HEK293 (cell line): ENCODE measurements around the gene RRAS.

Experiments
- CTCF ChIP-seq: fragments of 450-650 bp; formaldehyde crosslinking; IDR thresholded peaks from 2 replicates; pipeline ENCODE4 v1.5.1; 2016; ENCODE audit warnings: missing biosample characterization, missing genetic modification characterization
- KLF8 ChIP-seq: fragments of 450-650 bp; formaldehyde crosslinking; IDR thresholded peaks from 2 replicates; pipeline ENCODE4 v1.5.1; 2016; ENCODE audit warnings: missing biosample characterization, missing genetic modification characterization
- KLF9 ChIP-seq: fragments of 450-650 bp; formaldehyde crosslinking; IDR thresholded peaks from 2 replicates; pipeline ENCODE4 v1.5.1; 2016; ENCODE audit warnings: missing biosample characterization, missing genetic modification characterization, low read depth
- SP3 ChIP-seq: fragments of 450-650 bp; formaldehyde crosslinking; IDR thresholded peaks from 2 replicates; pipeline ENCODE4 v1.5.1; 2016; ENCODE audit warnings: missing biosample characterization, missing genetic modification characterization
- ZBTB17 ChIP-seq: fragments of 450-650 bp; formaldehyde crosslinking; IDR thresholded peaks from 2 replicates; pipeline ENCODE4 v1.5.1; 2016; ENCODE audit warnings: missing biosample characterization, missing genetic modification characterization
- ZBTB20 ChIP-seq: fragments of 450-650 bp; formaldehyde crosslinking; IDR thresholded peaks from 2 replicates; pipeline ENCODE4 v1.5.1; 2016; ENCODE audit warnings: missing biosample characterization, missing genetic modification characterization
- ZBTB8A ChIP-seq: fragments of 450-650 bp; formaldehyde crosslinking; IDR thresholded peaks from 2 replicates; pipeline ENCODE4 v1.5.1; 2016; ENCODE audit warnings: missing biosample characterization, missing genetic modification characterization
- ZFHX2 ChIP-seq: fragments of 450-650 bp; formaldehyde crosslinking; conservative IDR thresholded peaks from 2 replicates; pipeline ENCODE4 v1.5.1; 2016; ENCODE audit warnings: missing biosample characterization, missing genetic modification characterization
- ZNF112 ChIP-seq: fragments of 450-650 bp; formaldehyde crosslinking; IDR thresholded peaks from 2 replicates; pipeline ENCODE4 v1.5.0; 2017; ENCODE audit warnings: missing biosample characterization, missing genetic modification characterization
- ZNF132 ChIP-seq: fragments of 450-650 bp; formaldehyde crosslinking; IDR thresholded peaks from 2 replicates; pipeline ENCODE4 v1.5.1; 2017; ENCODE audit warnings: missing biosample characterization, missing genetic modification characterization, borderline replicate concordance
- ZNF214 ChIP-seq: fragments of 450-650 bp; formaldehyde crosslinking; IDR thresholded peaks from 2 replicates; pipeline ENCODE4 v1.5.1; 2017; ENCODE audit warnings: missing biosample characterization, mild to moderate bottlenecking, missing genetic modification characterization, borderline replicate concordance
- ZNF335 ChIP-seq: fragments of 450-650 bp; formaldehyde crosslinking; conservative IDR thresholded peaks from 2 replicates; pipeline ENCODE4 v1.5.1; 2016; ENCODE audit warnings: missing biosample characterization, missing genetic modification characterization
- ZNF341 ChIP-seq: fragments of 450-650 bp; formaldehyde crosslinking; IDR thresholded peaks from 2 replicates; pipeline ENCODE4; 2016; ENCODE audit warnings: low read depth, missing biosample characterization, missing genetic modification characterization
- ZNF350 ChIP-seq: fragments of 450-650 bp; formaldehyde crosslinking; IDR thresholded peaks from 2 replicates; pipeline ENCODE4 v1.5.0; 2017; ENCODE audit warnings: missing biosample characterization, mild to moderate bottlenecking, missing genetic modification characterization
- ZNF391 ChIP-seq: fragments of 450-650 bp; formaldehyde crosslinking; IDR thresholded peaks from 2 replicates; pipeline ENCODE4 v1.5.1; 2016; ENCODE audit warnings: low read depth, missing biosample characterization, missing genetic modification characterization, borderline replicate concordance
- ZNF398 ChIP-seq: fragments of 450-650 bp; formaldehyde crosslinking; IDR thresholded peaks from 2 replicates; pipeline ENCODE4 v1.5.1; 2017; ENCODE audit warnings: missing biosample characterization, missing genetic modification characterization
- ZNF501 ChIP-seq: fragments of 450-650 bp; formaldehyde crosslinking; IDR thresholded peaks from 2 replicates; pipeline ENCODE4 v1.5.1; 2016; ENCODE audit warnings: missing biosample characterization, missing genetic modification characterization
- ZNF510 ChIP-seq: fragments of 450-650 bp; formaldehyde crosslinking; IDR thresholded peaks from 2 replicates; pipeline ENCODE4 v1.5.1; 2018; ENCODE audit warnings: mild to moderate bottlenecking, missing genetic modification characterization, missing biosample characterization; ENCODE audit not compliant: insufficient replicate concordance
- ZNF692 ChIP-seq: fragments of 450-650 bp; formaldehyde crosslinking; IDR thresholded peaks from 2 replicates; pipeline ENCODE4 v1.5.1; 2016; ENCODE audit warnings: missing biosample characterization, missing genetic modification characterization
- ZNF704 ChIP-seq: fragments of 450-650 bp; formaldehyde crosslinking; IDR thresholded peaks from 2 replicates; pipeline ENCODE4 v1.5.1; 2016; ENCODE audit warnings: missing biosample characterization, missing genetic modification characterization
- ZNF785 ChIP-seq: fragments of 450-650 bp; formaldehyde crosslinking; IDR thresholded peaks from 2 replicates; pipeline ENCODE4 v1.5.1; 2016; ENCODE audit warnings: missing biosample characterization, missing genetic modification characterization
- ZNF791 ChIP-seq: fragments of 450-650 bp; formaldehyde crosslinking; IDR thresholded peaks from 2 replicates; pipeline ENCODE4 v1.5.1; 2016; ENCODE audit warnings: missing biosample characterization, missing genetic modification characterization
- ZNF843 ChIP-seq: fragments of 450-650 bp; formaldehyde crosslinking; IDR thresholded peaks from 2 replicates; pipeline ENCODE4 v1.5.1; 2016; ENCODE audit warnings: missing biosample characterization, missing genetic modification characterization

Gene RRAS

GRCh38 chr19:49665351-49666119 lies 25.6 kb upstream of the RRAS start, which contains the start of the genes BCL2L12 and IRF3 (continued):
- TF ChIP-seq ZNF341 (tag by site-specific recombination): peak; percentile 94
- peak; percentile 39; the same call in 1 of the 2 replicates for TF ChIP-seq ZNF843 (tag by site-specific recombination)
- 0 out of 2 replicates have a peak, but pooled peaks have one; percentile 10 for TF ChIP-seq KLF9 (tag by site-specific recombination)
- no peak for TF ChIP-seq ZNF704
- no peak for TF ChIP-seq ZNF214 (tag by site-specific recombination)
- no peak for TF ChIP-seq ZNF350
- TF ChIP-seq ZNF335 (tag by site-specific recombination): peak; percentile 57; the same call in 1 of the 2 replicates
- TF ChIP-seq ZNF692 (tag by site-specific recombination): peak; percentile 93
- TF ChIP-seq ZNF501 (tag by site-specific recombination): peak; percentile 56
- peak; percentile 88 for TF ChIP-seq ZNF398
- TF ChIP-seq ZBTB20 (tag by site-specific recombination): peak; percentile 91
- TF ChIP-seq CTCF (tag by site-specific recombination): peak; percentile 50; the same call in 1 of the 2 replicates
- no peak for TF ChIP-seq ZNF391 (tag by site-specific recombination)
- no peak for TF ChIP-seq ZNF510
- TF ChIP-seq ZNF791 (tag by site-specific recombination): no peak
- peak; percentile 80 for TF ChIP-seq ZBTB17 (tag by site-specific recombination)
- TF ChIP-seq ZBTB8A (tag by site-specific recombination): peak; percentile 39; the same call in 1 of the 2 replicates
- TF ChIP-seq ZNF785 (tag by site-specific recombination): no peak; the same call in 1 of the 2 replicates
- TF ChIP-seq ZFHX2 (tag by site-specific recombination): peak; percentile 53
- peak; percentile 26; the same call in 1 of the 2 replicates for TF ChIP-seq KLF8
- TF ChIP-seq ZNF132 (tag by site-specific recombination): no peak
- TF ChIP-seq ZNF112 (tag by site-specific recombination): no peak
- TF ChIP-seq SP3: peak; percentile 61
